ENCODE data around the gene LRIF1.

GRCh38 chr1:110956586-110956985, 7.1 kb downstream of the LRIF1 start:
- no peak for TF ChIP-seq CTCF (IDR thresholded peaks at IDR 0.05; ENCODE audit: insufficient read depth, low read length, poor library complexity, severe bottlenecking)
- TF ChIP-seq EZH2phosphoT487 (conservative IDR thresholded peaks at IDR 0.05; ENCODE audit: low read length), result no peak
